A673 (cell line): ENCODE data around the gene TNP2. TPM values are rescaled to one million over a fixed set of nuclear protein-coding genes. Genes with fewer than 3 reads are reported as not detected.

Experiments used
- BruUV-seq: library from RNA; stranded (reverse); fragments of 400-500 nt; replicated peaks from 2 replicates; lab custom pipeline; 2021; lab: Mats Ljungman, UMichigan
- CTCF ChIA-PET: fragments of 300-600 bp; sonication (Branson Sonifier 250); formaldehyde crosslinking; loops from one replicate; lab custom pipeline; 2022; ENCODE audit warnings: antibody characterized with exemption; lab: Charles Lee
- POLR2A ChIA-PET: fragments of 300-600 bp; sonication (Branson Sonifier 250); formaldehyde crosslinking; loops from one replicate; lab custom pipeline; 2022; ENCODE audit warnings: antibody characterized with exemption; ENCODE audit not compliant: low non-redundant PET; lab: Charles Lee
- DNase-seq: peaks from one replicate; pipeline ENCODE4 v3.0.0-alpha.2; 2015; ENCODE audit warnings: low spot score
- H3K27ac ChIP-seq: fragments of 200-600 bp; sonication (generic); 2 replicates; pipeline ENCODE4 v1.5.1; 2016; ENCODE audit warnings: mixed run types, low read depth, mild to moderate bottlenecking, mixed read lengths, antibody characterized with exemption, low read length; ENCODE audit not compliant: poor library complexity, severe bottlenecking
- H3K27me3 ChIP-seq: fragments of 200-600 bp; sonication (generic); replicated peaks from 2 replicates; pipeline ENCODE4 v1.6.1; 2017; ENCODE audit warnings: mixed run types, low read depth, mild to moderate bottlenecking, mixed read lengths, antibody characterized with exemption, low read length; ENCODE audit not compliant: insufficient read depth, poor library complexity
- H3K36me3 ChIP-seq: fragments of 200-600 bp; sonication (generic); 2 replicates; pipeline ENCODE4 v1.6.1; 2016; ENCODE audit warnings: mixed run types, mild to moderate bottlenecking, mixed read lengths, antibody characterized with exemption, low read length; ENCODE audit not compliant: insufficient read depth, poor library complexity, severe bottlenecking
- H3K4me1 ChIP-seq: fragments of 200-600 bp; sonication (generic); 2 replicates; pipeline ENCODE4 v1.6.1; 2017; ENCODE audit warnings: mixed run types, mild to moderate bottlenecking, mixed read lengths, antibody characterized with exemption, low read length; ENCODE audit not compliant: insufficient read depth, poor library complexity, severe bottlenecking
- H3K4me3 ChIP-seq: fragments of 200-600 bp; sonication (generic); 2 replicates; pipeline ENCODE4 v1.5.1; 2016; ENCODE audit warnings: low read depth, mixed run types, mild to moderate bottlenecking, mixed read lengths, low read length; ENCODE audit not compliant: poor library complexity, severe bottlenecking
- H3K9me3 ChIP-seq: fragments of 200-600 bp; sonication (generic); 2 replicates; pipeline ENCODE4 v1.6.1; 2016; ENCODE audit warnings: mixed run types, low read depth, mild to moderate bottlenecking, mixed read lengths, antibody characterized with exemption, low read length; ENCODE audit not compliant: poor library complexity, severe bottlenecking
- CTCF ChIP-seq: fragments of 300-800, 200-600 bp; sonication (generic); conservative IDR thresholded peaks from 2 replicates; pipeline ENCODE4 v1.5.1; 2017; ENCODE audit warnings: low read depth, mild to moderate bottlenecking, antibody characterized with exemption, low read length, moderate library complexity, mixed read lengths
- EZH2 ChIP-seq: fragments of 200-600 bp; sonication (generic); IDR thresholded peaks from 2 replicates; pipeline ENCODE4 v1.6.1; 2017; ENCODE audit warnings: borderline replicate concordance, low read depth, mild to moderate bottlenecking, mixed read lengths, antibody characterized with exemption, low read length; ENCODE audit not compliant: poor library complexity, severe bottlenecking
- intact Hi-C: fragments of 100-400 bp; cut with micrococcal nuclease; formaldehyde crosslinking; loops from one replicate; pipeline ENCODE4 v1.10.0; 2022; ENCODE audit not compliant: unreplicated experiment
- total RNA-seq: library from RNA; stranded (reverse); gene quantifications from 2 replicates; pipeline ENCODE4 v1.2.3, GENCODE V29; 2021

Gene TNP2
- total RNA-seq, 1 experiment from 2014 or later = not detected

GRCh38 chr16:11283820-11284248, 14.7 kb upstream of the TNP2 start:
- no peak for TF ChIP-seq EZH2
- no peak for DNase-seq
- Histone ChIP-seq H3K36me3 (no peaks in the 10 kb centered on the region), H3K27ac (no peak overlapping the region), H3K4me3 (no peak overlapping the region), H3K9me3 (no peaks in the 10 kb centered on the region), H3K4me1 (no peaks in the 10 kb centered on the region), H3K27me3 (no peaks in the 10 kb centered on the region)
- POLR2A ChIA-PET = no interaction called here
- intact Hi-C loops = no loop called here
- no TSS peak for BruUV-seq
- CTCF ChIA-PET = no interaction called here

GRCh38 chr16:11280616-11281522, 11.7 kb upstream of the TNP2 start, which contains the start of gene PRM1:
TSS of gene PRM1 (minus strand) at chr16:11281330. CDS start at chr16:11281238, 92 bp downstream.
- no TSS peak for BruUV-seq
- no peak within 1 kb of the TSS for H3K4me3 ChIP-seq
- intact Hi-C loops = no loop called here
- POLR2A ChIA-PET = no interaction called here
- H3K9me3 ChIP-seq = no peaks in the 10 kb centered on the region
- H3K4me1 ChIP-seq = no peaks in the 10 kb centered on the region
- H3K36me3 ChIP-seq = no peaks in the 10 kb centered on the region
- no peak within 1 kb of the TSS for H3K27ac ChIP-seq
- no peaks in the 10 kb centered on the region for H3K27me3 ChIP-seq
- CTCF ChIA-PET = no interaction called here
- DNase-seq = no peak
- no peak for TF ChIP-seq CTCF

- H3K9me3 ChIP-seq = no peaks in the 10 kb centered on the region
- intact Hi-C loops = no loop called here
- ChIA-PET POLR2A (no interaction called here), CTCF (no interaction called here)
- TF ChIP-seq CTCF (no peak), EZH2 (no peak)
- H3K4me3 ChIP-seq = no peak overlapping the region
- no peaks in the 10 kb centered on the region for H3K27me3 ChIP-seq
- BruUV-seq = no TSS peak
- no peaks in the 10 kb centered on the region for H3K36me3 ChIP-seq
- H3K4me1 ChIP-seq = no peaks in the 10 kb centered on the region
- no peak overlapping the region for H3K27ac ChIP-seq
- no peak for DNase-seq
These were observed 9.8 kb upstream of the TNP2 start for GRCh38 chr16:11278681-11279628.
